ENCODE data around the gene TMEM164.

Gene TMEM164

DNA sequence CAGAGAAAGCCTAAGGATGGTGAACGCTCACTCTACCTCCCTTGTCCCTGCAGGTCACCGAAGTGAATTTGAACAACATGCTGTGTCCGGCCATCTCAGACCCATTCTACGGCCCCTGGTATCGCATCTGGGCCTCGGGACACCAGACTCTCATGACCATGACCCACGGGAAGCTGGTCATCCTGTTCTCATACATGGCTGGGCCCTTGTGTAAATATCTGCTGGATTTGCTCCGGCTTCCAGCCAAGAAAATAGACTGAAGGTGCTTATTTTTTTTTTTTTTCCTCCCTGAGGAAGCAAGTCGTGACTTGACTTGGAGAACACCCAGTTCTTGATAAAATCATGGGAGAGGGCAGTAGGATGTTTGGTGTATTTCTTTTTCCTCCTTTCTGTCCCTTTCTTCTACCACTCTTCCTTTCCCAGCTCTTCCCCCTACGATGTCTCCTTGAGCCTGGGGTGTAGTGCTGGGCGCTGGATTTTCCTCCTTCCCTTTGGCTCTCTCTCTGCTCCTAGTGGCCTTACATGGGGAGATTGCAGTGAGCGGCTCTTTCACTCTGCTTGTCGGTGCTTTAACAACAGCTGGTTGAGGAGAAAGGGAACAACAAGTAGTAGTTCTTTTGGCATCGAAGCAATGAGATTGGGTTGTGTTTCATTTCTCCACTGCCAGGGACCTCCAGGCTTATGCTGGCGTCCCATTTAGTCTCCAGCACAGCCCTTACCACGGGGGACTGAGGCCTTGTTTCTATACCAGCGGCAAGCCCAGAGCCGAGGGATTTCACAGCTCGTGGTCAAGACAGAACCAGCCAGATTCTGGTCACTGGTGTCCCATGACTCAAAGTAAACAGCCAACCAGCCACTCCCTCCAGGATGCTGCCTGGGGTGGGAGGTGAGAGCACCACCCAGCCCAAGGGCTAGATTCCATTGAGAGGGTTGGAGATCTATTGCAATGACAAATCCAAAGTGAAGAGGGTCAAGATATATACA, 170.6 kb downstream of the TMEM164 start:
- no peak for DNase-seq

DNA sequence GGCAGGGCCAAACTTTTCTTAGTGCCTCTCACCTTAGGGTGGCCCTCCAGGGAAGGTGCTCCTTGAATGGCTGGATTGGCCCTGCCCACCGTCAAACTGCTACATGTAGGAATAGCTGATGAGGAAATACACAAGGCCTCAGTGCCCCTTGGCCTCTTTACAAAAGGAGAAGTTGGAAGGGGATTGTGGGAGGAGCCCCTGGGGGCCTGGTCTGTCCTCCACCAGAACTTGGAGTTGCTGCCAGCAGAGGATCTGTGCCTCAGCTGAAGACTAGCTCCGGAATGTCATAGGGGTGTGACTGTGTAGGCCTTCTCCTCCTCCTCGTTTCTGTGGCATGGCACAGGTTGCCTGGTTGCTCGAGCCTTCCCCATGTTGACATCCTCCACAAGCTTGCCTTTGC, 172.2 kb downstream of the TMEM164 start:
- DNase-seq: no peak

DNA sequence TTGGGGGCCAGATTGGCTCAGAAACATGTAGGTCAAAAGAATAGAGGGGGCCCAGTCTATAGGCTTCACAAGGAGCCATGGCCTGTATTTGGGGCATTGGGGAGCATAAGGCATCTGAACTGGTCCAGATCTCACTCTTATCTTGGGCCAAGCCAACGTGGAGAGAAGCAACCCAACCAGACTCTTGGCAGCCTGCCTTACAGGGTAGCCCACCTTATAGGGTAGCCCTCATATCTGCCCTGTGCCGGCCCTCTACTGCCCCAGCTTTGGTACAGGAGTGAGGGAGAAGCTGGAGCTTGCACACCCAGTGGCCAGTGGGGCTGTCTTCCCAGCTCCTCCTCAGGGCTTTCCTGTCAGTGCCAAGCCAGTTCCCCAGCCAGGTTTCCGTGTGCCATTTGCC, 172.8 kb downstream of the TMEM164 start:
- no peak for DNase-seq

DNA sequence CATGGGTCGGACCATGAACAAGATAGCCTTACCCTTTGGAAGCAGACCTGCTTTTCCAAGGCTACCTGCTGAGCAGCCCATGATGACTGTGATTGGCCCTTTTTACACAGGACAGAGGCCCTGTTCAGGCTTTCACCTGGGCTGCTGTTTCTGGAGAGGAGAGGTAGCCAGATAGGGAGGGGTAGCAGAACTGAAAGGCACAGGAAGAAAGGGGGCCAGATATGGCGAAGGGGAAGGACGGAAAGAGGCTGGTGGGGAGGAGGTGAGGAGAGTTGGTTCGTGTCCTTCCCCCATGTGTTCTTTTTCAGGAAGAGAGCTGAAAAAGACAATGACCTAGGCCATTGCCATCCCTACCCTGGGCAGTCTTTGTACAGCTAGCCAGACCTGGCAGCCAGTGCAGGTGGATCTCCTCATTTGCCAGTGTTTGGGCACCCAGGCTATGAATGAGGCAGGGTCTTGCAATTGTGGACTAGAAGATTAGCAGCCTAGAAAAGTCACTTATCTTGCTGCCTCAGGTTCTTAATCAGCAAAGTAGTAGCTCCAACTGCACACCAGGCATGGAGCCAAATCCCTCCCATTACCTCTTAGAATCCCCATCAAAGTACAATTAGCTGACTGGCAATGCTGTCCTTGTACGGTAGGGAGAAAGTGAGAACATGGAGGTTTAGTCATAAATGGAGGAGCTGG, 175.4 kb downstream of the TMEM164 start:
- DNase-seq: no peak

DNA sequence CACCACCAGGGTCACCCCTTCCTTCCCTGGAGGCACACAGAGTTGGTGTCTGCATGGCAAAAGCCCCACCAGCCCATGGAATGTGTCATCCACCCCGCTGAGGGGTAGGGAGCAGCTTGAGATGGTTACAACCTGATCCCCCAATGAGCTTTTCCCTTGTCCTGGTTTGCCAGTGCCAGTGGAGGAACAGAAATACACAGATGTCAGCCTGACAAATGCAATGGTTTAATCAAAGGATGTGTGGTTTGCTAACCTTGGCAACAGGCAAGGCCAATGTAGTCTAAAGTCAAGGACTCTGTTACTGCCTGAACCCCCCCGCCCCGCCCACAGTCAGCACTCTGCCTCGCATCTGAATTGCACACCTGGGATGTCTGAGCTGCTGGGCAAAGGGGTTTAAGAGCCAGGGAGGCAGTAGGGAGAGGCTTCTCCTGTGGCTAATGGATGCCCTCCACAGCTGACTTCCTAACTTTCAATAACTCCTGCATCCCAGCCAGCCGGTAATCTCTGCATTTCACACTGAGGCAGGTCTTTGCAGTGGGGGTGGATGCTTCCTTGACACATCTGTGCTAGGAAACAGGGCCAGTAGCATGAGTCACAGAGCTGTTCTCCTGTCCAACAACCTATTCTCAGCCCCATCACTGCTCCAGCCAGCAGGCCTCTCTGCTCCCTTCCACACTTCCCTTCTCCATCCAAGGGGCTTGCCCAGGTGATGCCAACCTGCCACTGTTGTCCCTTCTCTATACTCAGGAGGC, 177.4 kb downstream of the TMEM164 start:
- DNase-seq: no peak

DNA sequence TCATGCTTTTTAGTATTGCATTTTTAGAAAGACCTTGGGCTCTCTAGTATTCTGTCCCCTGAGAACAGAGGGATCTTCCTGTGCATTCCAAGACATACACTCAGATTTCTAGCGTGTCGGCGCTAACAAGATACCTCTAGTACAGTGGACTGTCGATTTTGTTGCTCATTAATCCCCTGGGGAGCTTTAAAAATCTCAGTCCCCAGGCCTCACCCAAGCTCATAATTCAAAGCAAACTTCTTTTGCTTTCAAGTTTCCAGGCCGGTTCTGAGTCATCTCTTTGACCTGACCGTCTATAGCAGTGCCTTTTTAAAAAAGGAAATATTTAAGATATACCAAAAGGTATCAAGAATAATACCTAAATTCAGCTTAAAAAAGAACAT, 178.0 kb downstream of the TMEM164 start:
- DNase-seq: no peak

DNA sequence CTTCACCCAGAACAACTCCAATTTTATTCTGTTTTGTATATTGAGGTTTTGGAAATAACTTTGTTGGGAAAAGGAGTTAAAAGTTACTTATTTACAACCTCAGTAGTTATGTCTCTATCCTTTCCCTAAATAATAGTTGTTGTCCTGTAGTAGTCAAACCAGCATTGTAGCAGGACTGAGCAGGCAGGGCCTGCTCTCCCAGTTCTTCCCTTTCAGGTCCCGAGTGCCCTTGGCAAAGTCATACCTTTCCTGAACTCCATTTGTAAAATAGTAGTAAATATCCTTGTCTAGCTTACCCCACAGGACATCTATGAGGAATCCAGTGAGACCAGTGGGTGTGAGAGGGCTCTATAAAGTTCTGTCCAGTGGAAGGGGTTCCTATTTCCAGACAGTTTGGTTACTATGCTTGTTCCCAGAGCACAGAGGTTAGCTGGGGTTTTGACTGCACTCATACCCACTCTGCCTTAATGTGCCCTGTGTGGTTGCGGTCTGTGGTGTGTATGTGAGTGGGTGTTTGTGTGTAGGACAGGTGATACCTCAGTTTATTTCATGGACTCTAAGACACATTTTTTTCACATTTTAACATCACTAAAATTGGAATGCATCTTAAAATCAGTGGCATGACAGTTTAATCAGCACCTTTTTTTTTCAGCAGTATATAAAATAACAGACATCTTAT, 178.7 kb downstream of the TMEM164 start:
- DNase-seq: no peak

DNA sequence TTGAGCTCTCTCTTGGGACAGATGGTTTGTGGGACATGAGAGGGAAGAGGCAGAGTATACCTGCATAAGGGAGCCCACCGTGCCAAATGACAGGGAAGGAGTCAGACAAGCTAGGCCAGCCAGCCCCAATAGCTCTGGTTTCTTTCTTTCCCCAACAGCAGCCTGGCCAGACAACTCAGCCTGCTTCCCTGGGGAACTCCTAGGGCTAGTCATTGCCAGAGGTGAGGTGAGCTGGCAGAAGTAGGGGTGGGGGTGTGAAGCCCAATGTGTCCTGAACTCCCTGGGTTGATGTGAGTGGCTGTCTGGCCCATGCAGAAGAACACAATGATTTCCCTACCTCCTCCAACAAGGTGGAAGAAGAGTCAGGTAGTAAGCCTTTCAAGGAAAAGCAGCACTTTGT, 179.4 kb downstream of the TMEM164 start:
- no peak for DNase-seq

DNA sequence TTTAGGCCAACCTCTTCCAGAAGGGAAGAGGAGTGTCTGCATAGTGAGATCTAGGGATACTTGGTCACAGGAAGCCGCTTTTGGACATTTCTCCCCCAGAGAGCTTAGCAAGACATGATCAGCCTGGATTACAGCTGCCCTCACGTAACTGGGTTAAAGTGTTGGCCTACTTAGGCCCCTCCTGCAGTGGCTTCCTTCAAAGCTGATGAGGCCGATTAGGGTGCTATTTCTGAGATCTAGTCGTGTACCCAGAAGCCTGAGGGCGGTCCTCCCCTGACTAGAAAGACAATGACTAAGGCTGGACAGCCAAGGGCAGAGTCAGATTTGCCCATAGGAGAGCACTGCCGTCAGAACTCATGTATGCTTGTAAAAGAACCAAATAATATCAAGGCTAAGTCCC, 180.0 kb downstream of the TMEM164 start:
- DNase-seq: no peak

DNA sequence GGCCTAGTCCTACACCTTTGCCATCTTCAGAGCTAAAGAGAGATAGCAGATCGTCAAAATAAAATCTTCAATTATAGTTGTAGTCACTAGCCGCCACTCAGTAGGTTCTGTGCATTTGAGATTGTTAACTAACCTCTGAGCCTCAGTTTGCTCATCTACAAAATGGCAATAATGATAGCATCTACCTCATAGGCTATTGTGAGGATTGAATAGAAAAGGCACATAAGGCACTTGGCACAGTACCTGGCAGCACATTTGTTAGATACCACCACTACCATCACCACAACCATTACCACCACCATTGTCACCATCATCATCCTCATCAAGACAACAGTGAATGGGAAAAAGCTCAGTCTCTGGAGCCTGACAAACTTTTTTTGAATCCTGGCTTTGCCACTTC, 180.4 kb downstream of the TMEM164 start:
- no peak for DNase-seq

DNA sequence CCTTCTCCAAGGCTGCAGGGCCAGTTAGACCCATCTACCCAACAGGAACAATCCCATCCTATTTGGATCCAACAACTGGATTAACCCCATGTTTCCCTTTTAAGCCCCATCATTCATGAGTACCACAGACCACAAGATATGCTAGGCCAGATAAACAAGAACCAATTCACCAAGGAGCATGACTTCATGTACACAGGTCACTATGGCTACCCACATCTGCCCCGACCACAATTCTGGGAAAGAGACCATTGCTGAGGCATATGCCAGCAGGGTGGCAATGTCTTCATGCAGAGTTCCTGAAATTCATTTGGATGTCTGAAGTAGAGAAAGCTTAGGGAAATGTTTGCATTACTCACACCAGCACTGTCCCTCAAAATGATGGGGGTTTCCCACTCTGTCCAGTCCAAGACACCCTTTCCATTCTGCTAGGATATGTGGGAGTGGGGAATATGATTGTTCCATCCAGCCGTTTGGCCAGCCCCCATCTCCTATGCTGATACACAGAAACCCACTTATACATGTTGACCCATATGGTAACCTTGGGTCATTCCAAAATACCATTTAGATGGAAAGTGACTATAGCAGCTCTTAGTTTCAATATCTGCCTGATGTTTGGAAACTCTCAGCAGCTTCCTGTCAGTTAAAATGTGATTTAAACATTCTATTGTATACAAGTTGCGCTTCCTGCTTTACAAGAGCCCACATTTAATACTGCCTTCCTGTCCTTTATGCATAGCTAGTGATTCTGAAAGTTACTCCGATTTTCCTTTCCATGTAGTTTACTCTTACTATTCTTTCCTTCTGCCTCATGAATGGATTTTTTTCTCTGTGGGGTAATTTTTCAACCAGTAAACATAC, 186.0 kb downstream of the TMEM164 start:
- DNase-seq: no peak

DNA sequence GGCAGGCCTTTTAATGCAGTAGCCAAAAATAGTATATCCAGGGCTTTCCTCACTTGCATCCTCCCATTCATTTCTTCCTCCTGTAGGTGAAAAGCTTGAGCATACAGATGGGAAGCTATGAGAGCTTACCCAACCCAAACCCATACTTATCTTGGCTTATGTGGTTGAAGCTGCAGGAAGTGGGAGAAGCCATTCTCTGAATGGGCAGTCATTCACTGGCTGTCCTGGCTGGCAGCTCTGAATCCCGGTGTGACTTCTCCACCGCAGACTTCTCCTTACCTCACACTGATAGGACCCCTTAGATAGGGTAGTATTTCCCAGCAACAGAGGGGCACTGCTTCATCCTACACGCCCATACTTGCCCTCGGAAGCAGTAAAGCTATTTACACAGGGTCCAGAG, 189.6 kb downstream of the TMEM164 start:
- DNase-seq: no peak

DNA sequence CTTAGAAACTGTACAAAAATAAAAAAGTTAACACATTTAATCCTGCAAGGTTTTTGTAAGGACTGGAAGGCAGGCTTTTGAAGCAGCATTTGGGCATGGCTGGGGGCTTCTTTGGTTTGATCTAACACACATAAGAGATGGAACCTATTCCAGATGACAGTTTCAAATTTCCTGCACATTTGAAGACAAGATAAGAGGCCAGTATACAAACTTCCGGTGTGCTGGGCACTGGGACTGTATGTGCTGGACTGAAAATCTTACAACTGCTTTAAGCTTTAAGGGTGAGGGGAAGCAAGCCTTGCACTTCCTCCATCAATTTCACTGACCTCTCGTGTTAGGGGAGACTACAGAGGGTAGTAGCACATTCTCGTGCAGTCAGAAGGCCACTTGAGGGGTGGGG, 192.1 kb downstream of the TMEM164 start:
- no peak for DNase-seq

DNA sequence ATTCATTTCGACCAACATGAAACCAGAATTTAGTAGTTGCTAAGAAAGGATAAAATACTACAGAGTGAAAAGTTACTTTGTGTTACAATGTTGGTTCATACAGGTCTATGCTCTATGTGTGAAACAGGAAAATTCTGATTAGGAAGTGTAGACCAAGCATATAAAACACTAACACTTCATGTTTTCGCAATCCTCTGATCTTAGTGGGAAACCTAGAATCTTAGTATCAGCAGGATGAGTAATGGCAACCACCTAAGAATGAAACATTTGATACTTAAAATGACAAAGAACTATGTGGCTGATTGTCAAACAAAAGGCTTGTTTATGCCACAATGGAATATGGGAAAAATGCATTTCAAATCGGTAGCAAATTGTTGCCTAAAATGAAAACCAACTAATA, 198.9 kb downstream of the TMEM164 start:
- DNase-seq: no peak

DNA sequence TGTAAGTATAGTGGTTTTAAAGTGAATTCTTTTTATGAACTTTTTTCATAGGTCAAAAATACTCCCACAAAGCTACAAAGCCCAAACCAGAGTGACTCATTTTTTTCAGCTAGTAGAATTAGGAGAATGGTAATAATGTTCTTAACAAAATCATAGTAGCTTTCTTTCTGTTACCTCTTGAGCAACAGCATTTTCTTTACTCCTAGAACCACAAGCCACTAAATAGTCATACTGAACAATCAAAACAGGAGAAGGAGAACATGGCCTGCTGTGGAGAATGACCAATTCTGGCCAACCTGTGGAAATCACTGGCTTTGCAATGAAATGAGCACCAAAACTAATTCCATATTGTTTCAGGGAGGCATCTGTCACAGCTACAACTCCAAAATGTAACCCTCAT, 202.1 kb downstream of the TMEM164 start:
- DNase-seq: no peak

DNA sequence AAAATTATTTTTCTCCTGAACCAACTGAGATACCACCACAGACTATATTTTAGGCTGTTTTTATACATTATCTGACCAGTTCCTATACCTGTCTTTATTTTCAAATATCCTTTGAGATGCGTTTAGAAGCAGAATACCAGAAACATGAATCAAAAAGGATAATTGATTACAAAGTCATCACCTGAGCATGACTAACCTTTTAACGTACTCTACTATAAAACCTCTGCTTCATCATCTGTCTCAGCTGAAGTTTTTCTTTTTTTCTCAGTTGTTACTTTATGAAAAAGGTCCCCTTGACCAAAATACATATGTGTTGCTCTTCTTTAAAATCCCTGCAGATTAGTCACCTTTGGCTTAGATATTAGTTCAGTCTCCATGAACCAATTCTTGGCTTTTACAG, 205.2 kb downstream of the TMEM164 start:
- no peak for DNase-seq

DNA sequence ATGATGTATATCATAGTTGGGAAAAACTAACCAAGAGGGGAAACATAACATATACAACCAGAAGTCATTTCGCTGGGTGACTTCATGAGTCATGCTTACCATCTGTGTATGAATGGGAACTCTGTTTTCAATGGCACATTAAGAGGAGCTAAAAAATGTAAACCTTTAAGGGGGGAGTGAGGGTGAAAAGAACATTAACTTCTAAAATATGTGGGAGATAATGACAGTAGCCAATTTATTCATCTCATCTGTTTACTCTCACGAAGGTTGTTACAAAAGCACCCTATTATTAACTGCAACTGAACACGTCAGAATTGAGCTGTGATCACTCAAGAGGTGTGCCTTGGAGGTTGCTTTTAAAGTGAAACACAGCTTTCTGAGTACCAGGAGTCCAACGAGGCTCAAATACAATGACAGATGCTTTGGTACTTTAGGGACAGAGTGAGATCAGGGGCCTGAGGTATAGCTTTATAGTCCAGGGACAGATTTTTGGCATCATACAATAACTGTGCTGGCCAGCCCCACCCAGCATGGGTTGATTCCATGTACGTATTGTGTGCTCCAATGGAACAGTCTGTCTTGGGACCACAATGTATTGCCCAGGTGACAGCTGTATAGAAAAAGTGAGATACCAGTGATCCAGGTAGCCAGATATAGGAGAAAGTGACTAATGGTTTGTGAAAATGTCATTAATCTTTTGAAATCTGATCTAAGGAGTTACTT, 207.7 kb downstream of the TMEM164 start:
- no peak for DNase-seq

DNA sequence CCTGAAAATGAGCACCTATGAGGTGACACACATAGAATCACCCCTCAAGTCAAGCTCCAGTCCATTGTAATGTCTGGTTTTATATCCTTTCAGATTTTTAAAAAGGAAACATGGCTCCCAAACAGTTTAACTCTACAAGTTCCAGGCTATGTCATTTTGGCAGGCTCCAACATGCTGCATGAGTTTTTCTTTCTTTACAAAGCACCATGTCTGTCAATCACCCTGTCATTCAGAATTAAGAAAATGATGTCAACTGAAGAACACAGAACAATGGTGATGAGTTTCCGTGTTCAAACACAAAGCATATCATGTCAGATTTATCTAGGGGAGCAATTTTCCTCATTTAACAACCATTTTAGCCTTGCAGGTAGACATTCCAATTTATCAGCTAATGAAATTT, 208.4 kb downstream of the TMEM164 start:
- DNase-seq: no peak

DNA sequence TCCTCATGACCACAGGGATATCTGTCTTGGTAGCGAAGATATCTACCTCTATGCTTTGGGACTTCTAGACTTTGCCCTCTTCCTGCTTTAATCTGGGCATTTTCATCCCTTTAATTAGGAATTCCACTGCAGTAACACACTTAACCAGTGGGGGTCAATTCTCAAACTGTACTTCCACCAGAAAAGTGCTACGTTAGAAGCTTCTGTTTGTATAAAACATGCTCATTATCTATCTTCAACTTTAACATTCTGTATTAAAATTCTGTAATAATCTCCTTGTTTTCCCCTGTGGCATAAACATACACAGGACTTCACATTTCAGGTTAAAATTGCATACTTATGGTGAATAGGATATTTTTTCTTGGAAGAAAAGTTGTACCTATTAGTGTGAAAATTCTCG, 209.4 kb downstream of the TMEM164 start:
- no peak for DNase-seq

DNA sequence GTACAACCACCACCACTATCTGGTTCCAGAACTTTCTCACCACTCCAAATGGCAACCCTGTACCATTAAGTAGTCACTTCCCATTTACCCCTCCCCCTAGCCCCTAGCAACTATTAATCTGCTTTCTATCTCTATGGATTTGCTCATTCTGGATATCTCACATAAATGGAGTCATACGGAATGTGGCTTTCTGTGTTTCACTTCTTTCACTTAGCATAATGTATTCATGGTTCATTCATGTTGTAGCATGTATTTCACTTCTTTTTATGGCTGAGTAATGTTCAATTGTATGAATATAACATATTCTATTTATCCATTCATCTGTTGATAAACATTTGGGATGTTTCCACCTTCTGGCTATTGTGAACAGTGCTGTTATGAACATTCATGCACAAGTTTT, 210.3 kb downstream of the TMEM164 start:
- DNase-seq: no peak

DNA sequence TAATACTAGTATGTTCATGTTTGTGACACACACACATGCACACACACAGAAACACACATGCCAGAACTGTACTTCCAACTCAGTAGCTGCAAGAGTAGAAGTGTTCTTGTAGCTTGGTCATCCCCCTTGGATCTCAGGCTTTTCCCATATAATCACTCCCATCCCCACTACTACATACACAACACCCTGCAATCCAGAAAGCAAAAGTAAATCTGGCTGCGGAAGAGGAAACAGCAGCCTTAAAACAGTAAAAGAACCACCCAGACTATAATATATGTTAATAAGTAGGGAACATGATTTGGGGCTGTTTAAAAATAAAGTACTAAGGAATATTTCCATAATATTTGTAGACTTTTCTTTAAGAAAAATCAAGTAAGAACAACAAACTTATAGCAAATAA, 211.8 kb downstream of the TMEM164 start:
- no peak for DNase-seq
